SW480 (cell line): ENCODE results near the gene SRPK1.
A peak's percentile ranks its signal among the peaks of the same experiment; 100 is the strongest.
"Not testable (repeated sequence)": the region's sequence is repeated elsewhere in the genome, so short reads cannot be mapped to it uniquely, and the experiment has no call there.

ENCODE experiments used
- DNase-seq: peaks from one replicate; pipeline ENCODE4 v3.0.0-alpha.2; 2016; ENCODE audit warnings: low spot score

The SRPK1 gene

GRCh38 chr6:35920793-35921732, at the start of gene SRPK1:
TSS of gene SRPK1 (minus strand) at chr6:35921098. CDS start at chr6:35921056, 42 bp downstream.
- peak; percentile 79 for DNase-seq

- DNase-seq: no peak
These were observed 49.3 kb upstream of the SRPK1 start for GRCh38 chr6:35970181-35970580.

GRCh38 chr6:35969646-35970045, 48.7 kb upstream of the SRPK1 start:
- DNase-seq: no peak

GRCh38 chr6:35968821-35969220, 47.9 kb upstream of the SRPK1 start:
- DNase-seq: no peak

GRCh38 chr6:35967076-35967774, 46.3 kb upstream of the SRPK1 start:
- peak; percentile 9 for DNase-seq

- DNase-seq: no peak
These were observed 42.1 kb upstream of the SRPK1 start for GRCh38 chr6:35962779-35963560.

GRCh38 chr6:35960187-35960586, 39.3 kb upstream of the SRPK1 start:
- DNase-seq: no peak

GRCh38 chr6:35955970-35956369, 35.1 kb upstream of the SRPK1 start:
- DNase-seq: no peak

GRCh38 chr6:35955521-35955920, 34.6 kb upstream of the SRPK1 start:
- DNase-seq: no peak

- DNase-seq: no peak
These were observed 34.2 kb upstream of the SRPK1 start for GRCh38 chr6:35955071-35955470.

GRCh38 chr6:35954333-35954732, 33.4 kb upstream of the SRPK1 start:
- DNase-seq: no peak

- peak; percentile 13 for DNase-seq
These were observed 27.8 kb upstream of the SRPK1 start for GRCh38 chr6:35948725-35949124.

GRCh38 chr6:35945650-35946025, 24.7 kb upstream of the SRPK1 start:
- DNase-seq: no peak

- no peak for DNase-seq
These were observed 22.5 kb upstream of the SRPK1 start for GRCh38 chr6:35943390-35943789.

GRCh38 chr6:35942355-35942754, 21.5 kb upstream of the SRPK1 start:
- no peak for DNase-seq

GRCh38 chr6:35941170-35941569, 20.3 kb upstream of the SRPK1 start:
- DNase-seq: not testable (repeated sequence)

- not testable (repeated sequence) for DNase-seq
These were observed 19.1 kb upstream of the SRPK1 start for GRCh38 chr6:35940014-35940413.

GRCh38 chr6:35939259-35939658, 18.4 kb upstream of the SRPK1 start:
- DNase-seq: not testable (repeated sequence)

GRCh38 chr6:35936681-35937359, 15.9 kb upstream of the SRPK1 start:
- DNase-seq: no peak

- DNase-seq: no peak
These were observed 14.6 kb upstream of the SRPK1 start for GRCh38 chr6:35935469-35935868.

- DNase-seq: no peak
These were observed 12.9 kb upstream of the SRPK1 start for GRCh38 chr6:35933844-35934243.

GRCh38 chr6:35931873-35932272, 11.0 kb upstream of the SRPK1 start:
- not testable (repeated sequence) for DNase-seq
